Eye (tissue), 1 donor: Measurements from ENCODE around the gene KIF20B.
A peak's percentile ranks its signal among the peaks of the same experiment; 100 is the strongest.
"Not testable (repeated sequence)": the region's sequence is repeated elsewhere in the genome, so short reads cannot be mapped to it uniquely, and the experiment has no call there.

Source experiments
- DNase-seq: peaks from one replicate; pipeline ENCODE4 v3.0.0-alpha.2; 2015

KIF20B gene

GRCh38 chr10:89685936-89686335 is 15.5 kb upstream of the KIF20B start:
- no peak for DNase-seq

DNA sequence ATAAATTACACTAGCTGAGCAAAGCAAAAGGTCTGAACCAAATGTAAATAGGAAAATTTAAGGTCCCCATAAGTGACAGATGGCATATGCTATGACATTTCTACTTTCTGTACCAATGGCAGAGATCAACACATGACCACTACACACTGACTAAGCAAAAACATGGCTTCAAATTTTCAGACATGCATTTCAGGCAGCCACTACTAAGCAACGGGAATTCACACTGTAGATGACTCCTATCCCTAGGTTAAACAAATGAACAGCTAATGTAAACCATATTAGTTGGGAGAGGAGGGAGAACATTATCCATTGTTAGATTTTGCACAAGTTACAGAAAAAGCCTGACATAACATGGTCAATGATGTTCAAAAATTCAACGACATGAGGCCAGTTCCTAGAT is 11.4 kb upstream of the KIF20B start:
- no peak for DNase-seq

DNA sequence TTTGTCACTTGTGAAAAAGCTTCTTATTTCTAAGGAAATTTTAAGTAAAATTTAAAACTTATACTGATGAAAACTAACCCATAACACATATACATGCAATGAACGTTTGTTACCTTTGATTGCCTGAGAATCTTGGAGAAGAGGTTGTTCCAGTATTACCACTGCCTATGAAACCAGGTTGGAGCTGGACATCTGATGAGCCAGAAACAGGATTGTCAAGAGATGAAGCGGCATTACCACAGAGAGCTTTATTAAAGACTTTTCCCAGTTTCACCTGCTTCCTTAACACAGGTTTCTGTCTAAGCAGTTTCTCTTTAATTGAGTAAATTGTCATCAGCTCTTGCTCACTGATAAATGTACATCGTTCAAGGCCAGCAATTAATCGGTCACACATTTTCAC is 9.0 kb upstream of the KIF20B start:
- DNase-seq, result no peak

GRCh38 chr10:89693176-89693575 is 8.2 kb upstream of the KIF20B start:
- no peak for DNase-seq

DNA sequence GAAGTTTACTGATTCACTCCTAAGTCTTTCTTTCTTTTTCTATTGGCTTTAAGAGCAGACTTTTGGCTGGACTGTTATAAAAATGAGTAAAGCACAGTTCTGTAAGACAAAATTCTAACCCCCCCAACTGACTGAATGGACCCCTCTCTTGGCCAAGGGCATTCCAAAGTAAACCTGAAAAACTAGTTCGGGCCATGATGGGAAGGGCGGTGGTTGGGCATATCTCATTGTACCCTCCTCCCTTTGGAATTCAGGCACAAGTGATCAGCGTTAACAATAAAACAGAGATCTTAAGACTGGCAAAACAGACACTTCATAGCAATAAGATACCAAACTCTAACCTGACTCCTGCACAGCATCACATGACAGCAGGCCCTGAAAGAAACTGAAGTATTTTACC is 6.1 kb upstream of the KIF20B start:
- peak; percentile 6 for DNase-seq

DNA sequence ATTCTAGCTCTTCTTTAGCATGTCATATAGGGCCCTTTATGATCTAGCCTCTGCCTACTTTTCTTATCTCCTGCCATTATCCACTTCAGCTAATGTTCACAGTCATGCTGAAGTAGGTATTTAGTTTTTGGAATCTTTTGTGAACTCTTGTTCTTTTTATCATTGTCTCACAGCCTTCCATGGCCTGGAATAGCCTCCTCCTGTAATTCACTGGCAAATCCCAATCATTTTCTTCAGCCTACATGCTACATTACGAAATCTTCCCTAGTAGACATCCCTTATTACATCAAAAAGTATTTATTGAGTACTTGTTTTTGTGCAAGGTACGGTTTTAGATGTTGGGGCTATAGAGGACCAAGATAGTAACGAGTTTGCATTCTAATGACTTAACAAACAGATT is 3.4 kb upstream of the KIF20B start:
- DNase-seq, result no peak

- DNase-seq, result no peak
Measured at GRCh38 chr10:89699581-89700064, 1.8 kb upstream of the KIF20B start.

DNA sequence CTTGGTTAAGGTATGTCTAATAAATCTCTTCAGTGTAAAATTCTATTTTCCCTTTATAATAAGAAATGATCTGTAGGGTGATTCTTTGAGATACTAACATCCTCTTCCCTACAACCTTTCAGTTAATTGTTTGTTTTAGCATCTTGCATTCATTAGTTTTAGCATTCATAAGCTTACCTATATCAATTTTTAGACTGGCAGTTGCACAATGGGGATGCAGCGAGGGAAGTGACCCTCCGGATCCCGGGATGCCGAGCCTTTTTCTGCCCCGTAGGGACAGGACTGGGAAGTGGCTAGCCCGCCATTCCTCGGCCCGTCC is 508 bp upstream of the KIF20B start:
- no peak for DNase-seq

DNA sequence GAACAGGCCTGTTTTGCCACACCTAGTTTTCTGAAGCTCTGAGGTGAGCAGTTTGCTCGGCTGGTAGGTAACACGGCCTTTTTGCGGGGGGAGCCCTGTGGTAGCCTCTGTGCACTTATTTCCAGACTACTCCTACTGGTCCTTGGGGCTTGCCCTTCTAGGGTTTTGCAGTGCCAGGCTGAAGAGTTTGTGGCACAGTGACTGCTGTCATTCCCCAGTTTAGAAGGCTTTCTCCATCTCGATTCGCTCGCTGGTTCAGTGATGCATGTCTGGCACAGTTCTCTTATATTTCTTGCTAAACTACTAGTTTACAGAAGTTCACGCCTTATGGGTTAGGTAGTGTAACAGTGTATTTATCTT is 711 bp downstream of the KIF20B start:
- DNase-seq, result no peak

GRCh38 chr10:89705466-89705865 is 4.1 kb downstream of the KIF20B start:
- DNase-seq, result no peak

GRCh38 chr10:89706011-89706410 is 4.6 kb downstream of the KIF20B start:
- no peak for DNase-seq

- DNase-seq, result no peak
Measured at GRCh38 chr10:89707372-89707771, 6.0 kb downstream of the KIF20B start.

- DNase-seq, result no peak
Measured at GRCh38 chr10:89710753-89711152, 9.4 kb downstream of the KIF20B start.

GRCh38 chr10:89734616-89735015 is 33.2 kb downstream of the KIF20B start:
- no peak for DNase-seq

DNA sequence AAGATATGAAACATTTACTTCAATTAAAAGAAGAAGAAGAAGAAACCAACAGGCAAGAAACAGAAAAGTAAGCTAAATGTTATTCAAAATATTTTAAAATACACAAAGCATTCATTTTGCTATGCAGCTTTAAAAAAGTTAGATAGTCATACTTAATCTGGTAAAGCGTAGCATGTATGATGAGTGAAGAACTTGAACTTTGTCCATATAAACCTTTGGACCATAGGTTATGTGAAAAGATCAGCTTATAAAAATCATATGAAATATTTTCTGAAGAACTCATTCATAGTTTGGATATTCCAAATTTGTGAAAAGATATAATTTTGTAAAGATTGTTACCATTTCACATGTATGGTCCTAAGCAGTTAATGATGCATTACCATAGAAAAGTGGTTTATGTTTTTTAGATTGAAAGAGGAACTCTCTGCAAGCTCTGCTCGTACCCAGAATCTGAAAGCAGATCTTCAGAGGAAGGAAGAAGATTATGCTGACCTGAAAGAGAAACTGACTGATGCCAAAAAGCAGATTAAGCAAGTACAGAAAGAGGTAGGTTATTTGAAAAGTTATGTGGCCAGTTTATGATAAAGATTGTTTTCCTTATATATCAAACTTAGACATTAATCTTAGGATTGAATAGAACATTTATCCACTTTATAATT is 37.3 kb downstream of the KIF20B start:
- no peak for DNase-seq

DNA sequence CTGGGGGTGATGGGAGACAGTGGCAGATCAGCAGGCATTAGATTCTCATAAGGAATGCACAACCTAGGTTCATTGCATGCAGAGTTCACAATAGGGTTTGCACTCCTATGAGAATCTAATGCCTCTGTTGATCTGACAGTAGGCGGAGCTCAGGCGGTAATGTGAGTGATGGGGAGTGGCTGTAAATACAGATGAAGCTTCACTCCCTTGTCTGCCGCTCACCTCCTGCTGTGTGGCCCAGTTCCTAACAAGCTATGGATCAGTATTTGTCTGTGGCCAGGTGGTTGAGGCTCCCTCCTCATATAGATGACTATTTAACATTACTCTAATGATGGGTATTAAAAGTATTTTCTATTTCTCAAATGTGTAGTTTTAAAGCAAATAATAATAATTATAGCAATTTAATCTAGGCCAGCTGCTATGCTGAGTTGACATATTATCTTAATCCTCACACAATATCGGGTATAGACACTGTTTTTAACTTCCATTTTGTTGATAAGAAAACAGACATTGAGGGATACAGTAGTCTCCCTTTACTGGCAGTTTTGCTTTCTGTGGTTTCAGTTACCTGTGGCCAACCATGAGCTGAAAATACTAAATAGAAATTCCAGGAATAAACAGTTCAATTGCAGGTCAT is 39.9 kb downstream of the KIF20B start:
- DNase-seq, result no peak

- DNase-seq, result no peak
Measured at GRCh38 chr10:89744026-89744425, 42.6 kb downstream of the KIF20B start.

DNA sequence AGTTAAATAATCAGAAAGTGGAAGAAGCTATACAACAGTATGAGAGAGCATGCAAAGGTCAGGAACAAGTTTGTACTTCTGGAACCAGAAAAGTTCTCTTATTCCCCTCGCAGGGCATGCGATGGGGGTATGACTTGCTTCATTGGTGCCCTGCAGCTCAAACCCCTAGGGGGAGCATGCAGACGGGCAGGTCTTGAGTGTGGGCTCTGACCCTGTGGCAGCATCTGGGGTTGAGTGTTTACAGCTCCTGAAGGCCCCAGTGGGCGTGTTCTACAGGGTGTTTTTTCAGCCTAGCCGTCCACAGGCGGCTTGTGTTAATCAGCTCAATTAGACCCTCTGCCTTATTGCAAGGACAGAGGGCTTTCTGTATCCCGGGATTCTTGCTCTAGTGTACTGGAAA is 44.5 kb downstream of the KIF20B start:
- DNase-seq, result no peak

DNA sequence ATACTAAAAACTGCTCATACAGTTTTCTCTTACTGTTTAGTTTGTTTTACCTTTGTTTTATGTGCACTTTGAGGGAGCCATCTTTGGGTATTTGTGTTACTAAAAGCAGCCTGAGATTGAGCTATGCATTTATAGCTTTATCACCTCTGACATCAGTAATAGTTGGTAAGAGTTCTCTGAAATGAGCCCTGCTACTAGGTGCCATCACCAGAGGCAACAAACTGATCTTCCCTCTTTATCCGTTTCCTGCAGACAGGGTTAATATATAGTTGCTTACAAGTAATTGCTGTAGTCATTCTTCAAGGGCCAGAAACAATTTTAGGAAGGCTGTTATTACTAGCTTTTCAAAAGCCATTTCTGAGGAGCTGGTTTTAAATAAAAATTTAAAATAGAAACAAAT is 49.1 kb downstream of the KIF20B start:
- no peak for DNase-seq

- no peak for DNase-seq
Measured at GRCh38 chr10:89755374-89755773, 54.0 kb downstream of the KIF20B start.

DNA sequence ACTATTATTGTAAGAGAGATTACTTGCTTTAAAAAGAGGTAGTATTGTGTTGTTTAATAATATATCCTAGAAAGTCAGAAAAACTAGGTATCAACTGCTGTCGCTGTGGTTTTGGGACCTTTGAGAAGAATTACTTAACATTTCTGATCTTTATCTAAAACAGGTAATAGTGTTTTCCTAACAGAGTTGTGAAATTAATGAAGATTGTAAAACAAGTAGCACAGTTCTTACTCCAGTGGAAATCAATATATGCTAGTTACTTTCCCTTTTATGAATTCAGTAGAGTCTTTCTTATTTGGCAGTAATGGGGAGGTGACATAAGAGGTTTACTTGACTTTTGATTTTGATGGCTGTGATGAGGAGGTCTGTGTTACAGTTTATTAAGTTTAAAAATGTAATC is 58.1 kb downstream of the KIF20B start:
- DNase-seq, result no peak

DNA sequence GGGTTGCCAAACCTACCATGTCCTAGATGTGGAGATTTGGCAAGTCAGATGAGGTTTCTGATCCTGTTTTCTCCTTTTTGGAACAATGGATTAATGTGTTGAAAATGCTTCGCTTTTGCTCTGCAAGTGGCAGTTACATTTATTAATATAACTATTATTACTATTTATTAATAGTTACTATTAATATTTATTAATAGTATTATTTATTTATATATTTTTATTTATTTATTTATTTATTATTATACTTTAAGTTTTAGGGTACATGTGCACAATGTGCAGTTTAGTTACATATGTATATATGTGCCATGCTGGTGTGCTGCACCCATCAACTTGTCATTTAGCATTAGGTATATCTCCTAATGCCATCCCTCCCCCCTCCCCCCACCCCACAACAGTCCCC is 62.3 kb downstream of the KIF20B start:
- not testable (repeated sequence) for DNase-seq

- DNase-seq, result no peak
Measured at GRCh38 chr10:89771684-89772083, 70.3 kb downstream of the KIF20B start.

DNA sequence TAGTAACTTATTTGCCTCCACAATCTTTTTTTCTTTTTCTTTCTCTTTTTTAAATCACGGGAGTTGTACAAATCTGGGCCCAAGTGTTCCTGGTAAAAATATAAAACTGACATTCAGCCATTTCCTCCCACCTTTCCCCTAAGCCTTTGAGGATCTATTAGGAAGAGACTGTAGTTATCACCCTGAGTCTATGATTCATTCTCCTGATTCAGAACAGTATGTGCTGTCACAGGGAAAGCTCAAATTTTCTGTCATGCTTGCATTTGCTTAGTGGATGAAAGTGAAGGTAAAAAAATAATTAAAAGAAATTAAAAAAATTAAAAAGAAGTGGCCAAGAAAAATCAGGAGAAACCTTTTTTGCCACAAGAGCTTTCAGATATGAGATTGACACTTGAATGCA is 71.7 kb downstream of the KIF20B start:
- DNase-seq, result no peak

DNA sequence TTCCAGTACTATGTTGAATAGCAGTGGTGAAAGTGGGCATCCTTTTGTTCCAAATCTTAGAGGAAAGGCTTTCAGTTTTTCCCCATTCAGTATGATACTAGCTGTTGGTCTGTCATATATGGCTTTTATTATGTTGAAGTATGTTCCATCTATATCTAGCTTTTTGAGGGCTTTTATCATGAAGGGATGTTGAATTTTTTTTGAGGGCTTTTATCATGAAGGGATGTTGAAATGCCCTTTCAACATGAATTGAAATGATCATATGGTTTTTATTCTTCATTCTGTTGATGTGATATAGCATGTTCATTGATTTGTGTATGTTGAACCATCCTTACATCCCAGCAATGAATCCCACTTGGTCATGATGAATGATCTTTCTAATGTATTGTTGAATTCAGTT is 75.3 kb downstream of the KIF20B start:
- no peak for DNase-seq
